GM12801 (cell line): ENCODE measurements around the gene MAPRE3.

Experiments used
- TF ChIP-seq, protein P1 (sequence below): IDR thresholded peaks from one replicate; pipeline ENCODE4 v1.5.1; 2011; ENCODE audit warnings: control low read depth; ENCODE audit not compliant: insufficient read length; ENCODE audit errors: extremely low read depth

Gene MAPRE3

DNA sequence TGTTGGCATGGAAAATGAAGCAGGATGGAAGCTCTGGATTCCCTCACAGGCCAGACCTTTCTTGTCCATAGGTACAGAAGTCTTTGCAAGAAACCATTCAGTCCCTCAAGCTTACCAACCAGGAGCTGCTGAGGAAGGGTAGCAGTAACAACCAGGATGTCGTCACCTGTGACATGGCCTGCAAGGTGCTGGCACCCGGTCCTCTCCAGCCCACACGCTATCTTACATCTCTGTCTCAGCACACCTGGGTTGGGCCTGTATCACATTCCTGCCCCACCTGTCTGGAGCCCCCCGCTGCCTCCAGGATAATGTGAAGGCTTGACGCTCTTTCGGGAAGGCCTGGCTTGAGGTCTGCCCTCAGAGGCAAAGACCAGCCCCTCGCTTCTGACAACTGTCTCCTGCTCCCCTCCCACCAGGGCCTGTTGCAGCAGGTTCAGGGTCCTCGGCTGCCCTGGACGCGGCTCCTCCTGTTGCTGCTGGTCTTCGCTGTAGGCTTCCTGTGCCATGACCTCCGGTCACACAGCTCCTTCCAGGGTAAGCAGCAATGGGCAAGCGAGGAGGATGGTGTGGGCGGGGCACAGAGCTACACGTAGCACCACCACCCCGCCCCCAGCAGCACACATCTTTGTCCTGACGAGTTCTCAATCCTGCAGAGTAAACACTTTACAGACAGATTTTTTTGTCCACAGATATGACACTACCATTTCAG lies 68.3 kb downstream of the MAPRE3 start:
- TF ChIP-seq, protein P1, sequence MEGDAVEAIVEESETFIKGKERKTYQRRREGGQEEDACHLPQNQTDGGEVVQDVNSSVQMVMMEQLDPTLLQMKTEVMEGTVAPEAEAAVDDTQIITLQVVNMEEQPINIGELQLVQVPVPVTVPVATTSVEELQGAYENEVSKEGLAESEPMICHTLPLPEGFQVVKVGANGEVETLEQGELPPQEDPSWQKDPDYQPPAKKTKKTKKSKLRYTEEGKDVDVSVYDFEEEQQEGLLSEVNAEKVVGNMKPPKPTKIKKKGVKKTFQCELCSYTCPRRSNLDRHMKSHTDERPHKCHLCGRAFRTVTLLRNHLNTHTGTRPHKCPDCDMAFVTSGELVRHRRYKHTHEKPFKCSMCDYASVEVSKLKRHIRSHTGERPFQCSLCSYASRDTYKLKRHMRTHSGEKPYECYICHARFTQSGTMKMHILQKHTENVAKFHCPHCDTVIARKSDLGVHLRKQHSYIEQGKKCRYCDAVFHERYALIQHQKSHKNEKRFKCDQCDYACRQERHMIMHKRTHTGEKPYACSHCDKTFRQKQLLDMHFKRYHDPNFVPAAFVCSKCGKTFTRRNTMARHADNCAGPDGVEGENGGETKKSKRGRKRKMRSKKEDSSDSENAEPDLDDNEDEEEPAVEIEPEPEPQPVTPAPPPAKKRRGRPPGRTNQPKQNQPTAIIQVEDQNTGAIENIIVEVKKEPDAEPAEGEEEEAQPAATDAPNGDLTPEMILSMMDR = no peak

DNA sequence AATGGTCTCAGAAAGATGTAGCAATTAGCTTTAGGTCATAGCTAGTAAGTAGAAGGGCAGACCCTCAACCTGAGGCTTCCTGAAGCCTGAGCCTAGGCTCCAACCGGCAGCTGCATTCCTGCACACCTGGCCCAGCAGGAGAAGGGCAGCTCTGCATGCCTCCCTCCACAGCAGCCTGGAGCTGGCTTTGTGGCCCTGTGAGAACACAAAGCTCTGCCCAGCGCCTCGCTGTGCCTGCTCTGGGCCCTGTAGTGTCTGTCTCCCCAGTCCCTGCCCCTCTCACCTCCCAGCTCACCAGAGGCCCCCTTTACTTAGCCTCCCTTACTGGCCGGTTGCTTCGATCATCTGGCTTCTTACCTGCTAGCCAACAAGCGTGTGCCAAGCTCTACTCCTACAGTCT lies 69.0 kb downstream of the MAPRE3 start:
- TF ChIP-seq, protein P1 = no peak

DNA sequence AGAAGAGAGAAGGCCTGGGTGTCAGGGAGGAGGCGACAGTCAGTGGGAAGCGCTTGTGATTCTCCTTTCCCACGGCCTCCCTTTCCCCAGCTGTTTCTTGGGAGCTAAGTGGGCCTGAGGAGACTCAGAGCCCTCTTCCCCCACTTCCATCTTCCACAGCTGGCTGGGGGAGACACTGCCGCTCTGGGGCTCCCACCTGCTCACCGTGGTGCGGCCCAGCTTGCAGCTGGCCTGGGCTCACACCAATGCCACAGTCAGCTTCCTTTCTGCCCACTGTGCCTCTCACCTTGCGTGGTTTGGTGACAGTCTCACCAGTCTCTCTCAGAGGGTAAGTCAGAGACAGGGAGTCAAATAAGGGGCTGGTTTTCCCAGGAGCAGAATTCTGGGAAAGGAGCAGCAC lies 69.4 kb downstream of the MAPRE3 start:
- TF ChIP-seq, protein P1 = no peak

DNA sequence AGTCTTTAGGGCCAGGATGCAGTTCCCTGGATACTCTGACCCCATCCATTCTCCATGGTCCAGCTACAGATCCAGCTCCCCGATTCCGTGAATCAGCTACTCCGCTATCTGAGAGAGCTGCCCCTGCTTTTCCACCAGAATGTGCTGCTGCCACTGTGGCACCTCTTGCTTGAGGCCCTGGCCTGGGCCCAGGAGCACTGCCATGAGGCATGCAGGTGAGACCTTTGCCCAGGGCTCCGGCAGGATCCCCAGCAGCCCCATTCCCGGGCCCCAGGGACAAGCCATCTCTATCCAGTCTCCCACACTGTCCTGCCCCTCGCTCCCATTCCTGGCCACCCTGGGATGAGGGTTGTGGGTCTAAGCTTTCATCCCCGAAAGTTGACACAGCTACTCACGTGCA lies 69.8 kb downstream of the MAPRE3 start:
- TF ChIP-seq, protein P1 = no peak

DNA sequence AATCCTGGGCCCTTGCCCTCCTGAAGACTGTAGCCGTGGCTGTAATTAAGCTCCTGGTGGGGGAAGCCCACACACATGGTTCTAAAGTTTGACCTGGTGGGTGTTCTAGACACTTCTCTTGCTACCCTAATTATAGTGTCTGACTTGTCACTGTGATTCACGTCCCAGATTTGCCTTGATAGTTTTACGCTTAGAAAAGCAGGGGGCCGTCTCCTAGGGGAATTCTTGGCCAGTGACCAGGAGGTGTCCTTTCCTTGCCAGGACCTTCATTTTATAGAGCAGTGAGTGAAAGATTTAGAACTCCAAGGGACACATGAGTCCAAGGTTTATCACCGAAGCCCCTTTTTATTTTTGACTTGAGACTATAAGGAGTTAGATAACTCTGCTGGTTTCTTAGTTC lies 71.3 kb downstream of the MAPRE3 start:
- TF ChIP-seq, protein P1 = no peak

DNA sequence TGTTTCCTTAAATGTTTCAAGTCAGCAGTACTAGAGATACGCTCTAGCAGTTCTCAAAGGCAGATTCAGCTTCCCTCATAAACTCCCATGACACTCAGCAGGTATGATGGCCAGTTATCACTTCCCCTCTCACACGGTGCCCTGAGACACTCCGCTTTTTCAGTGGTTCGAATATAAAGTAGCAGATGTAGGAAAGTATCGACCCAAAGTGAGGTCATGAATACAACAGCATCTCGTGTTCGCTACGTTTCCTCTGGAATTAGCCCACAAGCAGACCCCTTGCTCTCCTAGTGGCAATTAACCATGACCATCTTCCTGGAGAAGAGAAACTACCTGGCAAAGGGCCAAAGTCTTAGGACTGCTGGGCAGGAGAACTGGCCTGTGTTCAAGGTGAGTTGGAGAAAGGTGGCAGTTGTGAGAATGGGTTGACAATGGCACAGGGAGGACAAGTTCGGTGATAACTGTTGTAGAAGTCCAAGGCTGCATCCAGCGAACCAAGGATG lies 71.8 kb downstream of the MAPRE3 start:
- TF ChIP-seq, protein P1 = no peak

DNA sequence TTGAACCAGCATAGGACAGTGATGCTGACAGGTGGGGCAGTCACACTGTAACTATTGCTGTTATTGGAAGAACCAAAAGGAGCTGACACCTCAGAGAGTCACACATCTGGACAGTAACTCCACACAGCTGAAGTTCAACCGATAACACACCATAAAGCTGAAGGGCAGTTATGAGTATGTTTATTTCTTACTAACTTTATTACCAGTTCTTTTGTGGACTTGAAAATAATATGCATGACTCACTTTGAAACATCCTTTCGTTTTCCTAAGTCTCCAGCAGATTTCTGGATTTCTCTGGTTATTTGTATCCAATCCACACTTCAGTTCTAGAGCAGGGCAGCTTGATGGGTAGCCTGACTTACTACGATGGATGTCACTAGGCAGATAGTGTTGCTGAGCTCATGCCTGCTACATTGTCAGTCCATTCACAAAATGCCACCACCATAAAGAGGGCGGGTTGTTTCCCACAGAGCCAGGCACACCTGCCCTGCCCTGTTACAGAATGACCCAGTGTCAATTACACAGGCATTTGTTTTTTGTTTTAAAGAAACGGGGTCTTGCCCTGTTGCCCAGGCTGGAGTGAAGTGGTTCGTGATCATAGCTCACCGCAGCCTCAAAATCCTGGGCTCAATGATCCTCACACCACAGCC lies 72.7 kb downstream of the MAPRE3 start:
- TF ChIP-seq, protein P1 = no peak
